Ishikawa (cell line): ENCODE data around the gene INTS2.

ENCODE experiments used
- CEBPB ChIP-seq: IDR thresholded peaks from 2 replicates; pipeline ENCODE4 v1.6.1; 2012
- CREB1 ChIP-seq: IDR thresholded peaks from 2 replicates; pipeline ENCODE4 v1.6.1; 2012; ENCODE audit warnings: low read depth
- EGR1 ChIP-seq: IDR thresholded peaks from 2 replicates; pipeline ENCODE4 v1.6.1; 2012
- EP300 ChIP-seq: IDR thresholded peaks from 2 replicates; pipeline ENCODE4 v1.6.1; 2012; ENCODE audit warnings: borderline replicate concordance
- FOXM1 ChIP-seq: IDR thresholded peaks from 2 replicates; pipeline ENCODE4 v1.6.1; 2012; ENCODE audit warnings: low read depth, borderline replicate concordance
- NFIC ChIP-seq: IDR thresholded peaks from 2 replicates; pipeline ENCODE4 v1.6.1; 2012
- RAD21 ChIP-seq: IDR thresholded peaks from 2 replicates; pipeline ENCODE4 v1.6.1; 2012; ENCODE audit warnings: low read depth
- TAF1 ChIP-seq: IDR thresholded peaks from 2 replicates; pipeline ENCODE4 v1.6.1; 2012; ENCODE audit warnings: low read depth, mild to moderate bottlenecking
- TCF12 ChIP-seq: IDR thresholded peaks from 2 replicates; pipeline ENCODE4 v1.6.1; 2012; ENCODE audit warnings: low read depth
- TEAD4 ChIP-seq: IDR thresholded peaks from 2 replicates; pipeline ENCODE4 v1.6.1; 2012
- USF1 ChIP-seq: IDR thresholded peaks from 2 replicates; pipeline ENCODE4 v1.6.1; 2012
- YY1 ChIP-seq: IDR thresholded peaks from 2 replicates; pipeline ENCODE4 v1.6.1; 2012; ENCODE audit warnings: low read depth
- ZBTB7A ChIP-seq: IDR thresholded peaks from 2 replicates; pipeline ENCODE4 v1.6.1; 2012; ENCODE audit warnings: low read depth
- TF ChIP-seq, protein P1 (sequence below): IDR thresholded peaks from 2 replicates; pipeline ENCODE4 v1.6.1; 2012; ENCODE audit warnings: low read depth, mild to moderate bottlenecking
- TF ChIP-seq, protein P2 (sequence below): IDR thresholded peaks from 2 replicates; pipeline ENCODE4 v1.6.1; 2012

Gene INTS2

DNA sequence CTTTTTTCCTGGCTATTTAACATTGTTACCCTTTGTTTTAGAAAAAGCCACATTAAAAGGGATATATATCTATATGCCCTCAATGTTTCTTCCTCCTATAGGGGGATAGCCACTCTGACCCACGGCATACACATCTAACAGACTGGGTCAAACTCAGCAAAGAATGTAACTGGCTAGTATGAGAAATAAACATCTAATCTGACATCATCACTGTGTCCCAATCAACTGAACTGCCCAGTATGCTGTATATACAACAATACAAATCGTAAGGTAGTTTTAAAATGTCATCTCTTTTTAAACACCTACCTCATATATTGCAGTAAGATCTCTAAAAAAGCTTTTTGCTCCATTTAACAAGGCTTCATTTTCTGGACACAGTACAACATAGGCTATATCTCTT is 39.9 kb upstream of the INTS2 start:
- no peak for TF ChIP-seq NFIC
- TF ChIP-seq TCF12, result no peak
- TF ChIP-seq USF1, result no peak
- no peak for TF ChIP-seq EP300
- TF ChIP-seq YY1, result no peak
- TF ChIP-seq ZBTB7A, result no peak
- no peak for TF ChIP-seq TAF1
- no peak for TF ChIP-seq CREB1
- TF ChIP-seq FOXM1, result no peak
- TF ChIP-seq, protein P1, sequence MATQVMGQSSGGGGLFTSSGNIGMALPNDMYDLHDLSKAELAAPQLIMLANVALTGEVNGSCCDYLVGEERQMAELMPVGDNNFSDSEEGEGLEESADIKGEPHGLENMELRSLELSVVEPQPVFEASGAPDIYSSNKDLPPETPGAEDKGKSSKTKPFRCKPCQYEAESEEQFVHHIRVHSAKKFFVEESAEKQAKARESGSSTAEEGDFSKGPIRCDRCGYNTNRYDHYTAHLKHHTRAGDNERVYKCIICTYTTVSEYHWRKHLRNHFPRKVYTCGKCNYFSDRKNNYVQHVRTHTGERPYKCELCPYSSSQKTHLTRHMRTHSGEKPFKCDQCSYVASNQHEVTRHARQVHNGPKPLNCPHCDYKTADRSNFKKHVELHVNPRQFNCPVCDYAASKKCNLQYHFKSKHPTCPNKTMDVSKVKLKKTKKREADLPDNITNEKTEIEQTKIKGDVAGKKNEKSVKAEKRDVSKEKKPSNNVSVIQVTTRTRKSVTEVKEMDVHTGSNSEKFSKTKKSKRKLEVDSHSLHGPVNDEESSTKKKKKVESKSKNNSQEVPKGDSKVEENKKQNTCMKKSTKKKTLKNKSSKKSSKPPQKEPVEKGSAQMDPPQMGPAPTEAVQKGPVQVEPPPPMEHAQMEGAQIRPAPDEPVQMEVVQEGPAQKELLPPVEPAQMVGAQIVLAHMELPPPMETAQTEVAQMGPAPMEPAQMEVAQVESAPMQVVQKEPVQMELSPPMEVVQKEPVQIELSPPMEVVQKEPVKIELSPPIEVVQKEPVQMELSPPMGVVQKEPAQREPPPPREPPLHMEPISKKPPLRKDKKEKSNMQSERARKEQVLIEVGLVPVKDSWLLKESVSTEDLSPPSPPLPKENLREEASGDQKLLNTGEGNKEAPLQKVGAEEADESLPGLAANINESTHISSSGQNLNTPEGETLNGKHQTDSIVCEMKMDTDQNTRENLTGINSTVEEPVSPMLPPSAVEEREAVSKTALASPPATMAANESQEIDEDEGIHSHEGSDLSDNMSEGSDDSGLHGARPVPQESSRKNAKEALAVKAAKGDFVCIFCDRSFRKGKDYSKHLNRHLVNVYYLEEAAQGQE, result no peak
- TF ChIP-seq RAD21, result no peak

DNA sequence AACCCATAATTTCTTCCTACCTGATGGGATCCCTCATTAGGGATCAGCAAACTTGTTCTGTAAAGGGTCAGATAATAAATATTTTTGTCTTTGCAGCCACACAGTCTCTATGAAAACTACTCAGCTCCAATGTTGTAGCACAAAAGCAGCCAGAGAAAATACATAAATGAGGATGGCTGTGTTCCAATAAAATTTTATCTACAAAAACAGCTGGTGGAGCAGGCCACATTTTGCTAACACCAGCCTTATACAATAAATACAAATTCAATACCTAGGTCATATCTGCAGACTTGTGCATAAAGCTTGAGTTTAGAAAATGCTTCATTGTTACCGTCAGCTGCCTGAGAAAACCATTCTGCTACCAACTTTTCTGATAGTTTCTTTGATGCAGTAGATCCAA is 38.4 kb upstream of the INTS2 start:
- TF ChIP-seq EP300, result no peak
- no peak for TF ChIP-seq CEBPB
- TF ChIP-seq RAD21, result no peak
- TF ChIP-seq FOXM1, result no peak
- no peak for TF ChIP-seq YY1
- TF ChIP-seq TAF1, result no peak
- no peak for TF ChIP-seq EGR1
- no peak for TF ChIP-seq NFIC
- TF ChIP-seq TCF12, result no peak
- no peak for TF ChIP-seq USF1
- TF ChIP-seq TEAD4, result no peak

DNA sequence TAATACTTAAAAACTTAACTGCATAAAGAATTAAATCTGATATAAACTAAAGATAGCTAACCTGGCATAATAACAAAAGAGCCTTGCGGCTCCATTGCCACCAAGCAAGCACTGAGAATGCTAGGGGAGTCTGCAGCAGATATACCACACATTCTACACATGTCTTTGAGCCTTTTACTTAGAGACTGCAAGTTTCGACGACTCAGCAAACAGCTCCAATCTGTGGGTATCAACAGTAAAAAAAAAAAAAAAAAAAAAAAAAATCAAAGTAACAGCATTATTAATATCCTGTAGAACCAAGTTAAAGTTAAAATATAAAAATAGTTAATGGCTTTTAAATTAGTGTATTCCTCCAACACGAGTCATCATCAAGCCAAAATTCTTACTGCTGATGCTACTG is 27.8 kb upstream of the INTS2 start:
- TF ChIP-seq NFIC, result no peak
- TF ChIP-seq, protein P1, result no peak
- no peak for TF ChIP-seq CREB1
- TF ChIP-seq, protein P2, sequence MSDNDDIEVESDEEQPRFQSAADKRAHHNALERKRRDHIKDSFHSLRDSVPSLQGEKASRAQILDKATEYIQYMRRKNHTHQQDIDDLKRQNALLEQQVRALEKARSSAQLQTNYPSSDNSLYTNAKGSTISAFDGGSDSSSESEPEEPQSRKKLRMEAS, result no peak
- no peak for TF ChIP-seq FOXM1
- no peak for TF ChIP-seq RAD21
- no peak for TF ChIP-seq TAF1
- no peak for TF ChIP-seq ZBTB7A
- TF ChIP-seq YY1, result no peak
- no peak for TF ChIP-seq TEAD4
- TF ChIP-seq EP300, result no peak
- TF ChIP-seq EGR1, result no peak
- TF ChIP-seq TCF12, result no peak
- no peak for TF ChIP-seq USF1
- TF ChIP-seq CEBPB, result no peak

GRCh38 chr17:61947367-61948078 is 19.7 kb upstream of the INTS2 start:
- TF ChIP-seq, protein P2, result no peak
- no peak for TF ChIP-seq EP300
- TF ChIP-seq, protein P1, result no peak
- TF ChIP-seq ZBTB7A, result no peak
- no peak for TF ChIP-seq NFIC
- no peak for TF ChIP-seq FOXM1
- no peak for TF ChIP-seq USF1
- no peak for TF ChIP-seq EGR1
- TF ChIP-seq YY1, result no peak
- TF ChIP-seq CREB1, result no peak
- no peak for TF ChIP-seq RAD21
- no peak for TF ChIP-seq TCF12
- TF ChIP-seq TAF1, result no peak
- TF ChIP-seq TEAD4, result no peak
- TF ChIP-seq CEBPB, result no peak
